Measurements from ENCODE around the gene POMT1.
"Not testable (repeated sequence)": the region's sequence is repeated elsewhere in the genome, so short reads cannot be mapped to it uniquely, and the experiment has no call there.

Gene POMT1

GRCh38 chr9:131525643-131526565, 23.2 kb downstream of the POMT1 start:
- FAIRE-seq: no peak

GRCh38 chr9:131528186-131528585, 25.5 kb downstream of the POMT1 start:
- FAIRE-seq: no peak

- FAIRE-seq: no peak
Measured at GRCh38 chr9:131528886-131529505, 26.3 kb downstream of the POMT1 start.

GRCh38 chr9:131529597-131530545, 27.2 kb downstream of the POMT1 start:
- no peak for FAIRE-seq

GRCh38 chr9:131530546-131530919, 27.8 kb downstream of the POMT1 start:
- FAIRE-seq: no peak

- no peak for FAIRE-seq
Measured at GRCh38 chr9:131530920-131531832, 28.5 kb downstream of the POMT1 start, which contains the start of gene UCK1. Gene UCK1 (minus strand): TSS chr9:131531263. CDS start chr9:131531174, 89 bp downstream.

- no peak for FAIRE-seq
Measured at GRCh38 chr9:131534721-131535237, 32.1 kb downstream of the POMT1 start.

GRCh38 chr9:131537946-131538345, 35.2 kb downstream of the POMT1 start:
- FAIRE-seq: no peak

- FAIRE-seq: no peak
Measured at GRCh38 chr9:131539223-131539923, 36.7 kb downstream of the POMT1 start.

- no peak for FAIRE-seq
Measured at GRCh38 chr9:131543141-131543540, 40.4 kb downstream of the POMT1 start.

GRCh38 chr9:131545003-131545785, 42.5 kb downstream of the POMT1 start, which contains the start of gene PRRT1B:
Gene PRRT1B (plus strand): TSS chr9:131545523. CDS start chr9:131545616, 93 bp downstream.
- FAIRE-seq: no peak

GRCh38 chr9:131545786-131546335, 43.1 kb downstream of the POMT1 start:
- no peak for FAIRE-seq

GRCh38 chr9:131546336-131547084, 43.8 kb downstream of the POMT1 start:
- no peak for FAIRE-seq

- not testable (repeated sequence) for FAIRE-seq
Measured at GRCh38 chr9:131549186-131549585, 46.5 kb downstream of the POMT1 start.

GRCh38 chr9:131550465-131550864, 47.7 kb downstream of the POMT1 start:
- FAIRE-seq: not testable (repeated sequence)

- no peak for FAIRE-seq
Measured at GRCh38 chr9:131552030-131552429, 49.3 kb downstream of the POMT1 start.

- FAIRE-seq: no peak
Measured at GRCh38 chr9:131554087-131554842, 51.5 kb downstream of the POMT1 start.

- no peak for FAIRE-seq
Measured at GRCh38 chr9:131554843-131555351, 52.2 kb downstream of the POMT1 start.

All from TTC549 (cell line).